ENCODE data around the gene PPFIA2. TPM values are rescaled to one million over a fixed set of nuclear protein-coding genes. Genes with fewer than 3 reads are reported as not detected.

PPFIA2 gene
- total RNA-seq, 2 donors from 2014 or later = not detected

DNA sequence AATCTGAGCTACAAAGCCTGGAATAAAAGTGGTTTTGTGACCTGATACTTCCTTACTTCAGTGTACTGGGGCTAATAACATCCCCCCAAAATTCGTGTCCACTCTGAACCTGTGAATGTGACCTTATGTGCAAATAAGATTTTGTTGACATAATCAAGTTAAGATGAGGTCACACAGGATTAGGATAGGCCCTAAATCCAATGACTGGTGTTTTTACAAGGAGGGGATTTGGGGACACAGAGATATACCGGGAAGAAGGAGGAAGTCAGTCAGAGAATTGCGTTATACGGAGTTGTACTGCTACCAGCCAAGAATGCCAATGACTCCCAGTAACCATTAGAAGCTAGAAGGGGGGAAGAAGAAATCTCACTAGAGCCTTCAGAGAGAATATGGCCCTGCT, 381.4 kb downstream of the PPFIA2 start:
- Mint-ChIP-seq H3K4me3 (no peak overlapping the region), H3K27me3 (ENCODE audit: low read depth) (no peaks in the 10 kb centered on the region), H3K27ac (no peak overlapping the region), H3K4me1 (ENCODE audit: low read depth) (no peaks in the 10 kb centered on the region), H3K9me3 (no peaks in the 10 kb centered on the region), H3K36me3 (ENCODE audit: insufficient read depth in 2 of 2) (no peaks in the 10 kb centered on the region)
- ATAC-seq (replicated peaks in 1 of 2) (no peak), DNase-seq (no peak)

DNA sequence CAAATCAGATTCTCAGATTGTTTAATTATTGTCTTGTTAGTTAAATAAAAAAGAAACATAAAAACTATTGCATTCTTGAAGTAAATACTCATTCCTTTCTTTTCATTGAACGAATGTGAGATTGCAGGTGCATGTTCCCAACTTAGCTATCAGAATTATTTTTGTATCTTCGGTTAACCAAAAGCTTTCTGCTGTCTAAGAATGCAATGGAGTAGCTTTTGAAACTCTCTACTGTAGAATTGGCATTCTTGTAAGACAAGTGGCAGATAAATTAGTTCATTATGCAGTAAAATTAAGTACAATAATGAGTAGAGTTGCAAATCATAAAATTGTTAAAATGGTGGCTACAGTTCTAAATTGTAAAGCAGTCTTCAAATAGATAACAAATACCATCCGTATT, 383.2 kb downstream of the PPFIA2 start:
- no peaks in the 10 kb centered on the region for H3K9me3 Mint-ChIP-seq
- no peaks in the 10 kb centered on the region for H3K4me1 Mint-ChIP-seq (ENCODE audit: low read depth)
- DNase-seq = no peak
- no peak for ATAC-seq (replicated peaks in 1 of 2)
- no peak overlapping the region for H3K27ac Mint-ChIP-seq
- H3K36me3 Mint-ChIP-seq (ENCODE audit: insufficient read depth in 2 of 2) = no peaks in the 10 kb centered on the region
- H3K27me3 Mint-ChIP-seq (ENCODE audit: low read depth) = no peaks in the 10 kb centered on the region
- no peak overlapping the region for H3K4me3 Mint-ChIP-seq

DNA sequence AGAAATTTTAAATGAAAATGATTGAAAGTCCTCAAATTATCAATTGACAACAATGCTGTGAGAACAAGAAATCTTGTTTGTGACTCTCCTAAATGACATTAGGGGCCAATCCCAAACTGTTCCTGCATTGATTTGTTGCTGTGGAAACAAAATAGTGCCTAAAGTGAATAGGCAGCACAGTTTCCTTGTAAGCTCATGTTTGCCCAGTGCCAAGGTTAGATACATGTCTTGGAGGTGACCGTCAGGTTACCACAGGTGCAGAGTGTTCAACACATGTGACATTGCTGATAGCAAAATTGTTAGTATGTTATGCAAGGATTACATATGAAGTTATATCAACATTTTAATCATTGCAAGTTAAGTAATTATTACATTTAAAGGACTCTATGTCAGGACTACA, 388.7 kb downstream of the PPFIA2 start:
- no peak for DNase-seq
- H3K4me1 Mint-ChIP-seq (ENCODE audit: low read depth) = no peaks in the 10 kb centered on the region
- H3K27ac Mint-ChIP-seq = no peak overlapping the region
- peaks cover 0 to 6% of the 10 kb centered on the region in 2 donors for H3K9me3 Mint-ChIP-seq
- no peaks in the 10 kb centered on the region for H3K36me3 Mint-ChIP-seq (ENCODE audit: insufficient read depth in 2 of 2)
- no peak overlapping the region for H3K4me3 Mint-ChIP-seq
- no peak for ATAC-seq (replicated peaks in 1 of 2)
- no peaks in the 10 kb centered on the region for H3K27me3 Mint-ChIP-seq (ENCODE audit: low read depth)

DNA sequence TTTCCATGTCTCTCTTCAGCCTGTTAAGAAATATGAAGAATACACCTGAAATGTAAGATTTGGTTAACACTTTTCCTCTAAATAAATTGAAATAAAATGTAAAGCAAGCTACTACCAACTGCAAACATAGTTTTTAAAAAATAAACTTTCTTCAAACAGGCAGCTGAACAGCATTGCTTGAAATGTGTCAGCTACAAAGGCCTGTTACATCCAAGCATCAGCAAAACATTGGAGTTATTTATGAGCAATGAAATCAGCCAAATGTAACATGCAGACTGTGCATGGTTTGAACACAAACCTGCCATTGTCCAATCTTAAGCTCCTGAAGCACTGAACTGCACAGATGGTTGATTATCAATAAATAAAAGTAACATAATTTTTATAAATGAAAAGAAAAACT, 390.0 kb downstream of the PPFIA2 start:
- Mint-ChIP-seq H3K9me3 (peaks cover 0 to 6% of the 10 kb centered on the region in 2 donors), H3K27me3 (ENCODE audit: low read depth) (no peaks in the 10 kb centered on the region)

DNA sequence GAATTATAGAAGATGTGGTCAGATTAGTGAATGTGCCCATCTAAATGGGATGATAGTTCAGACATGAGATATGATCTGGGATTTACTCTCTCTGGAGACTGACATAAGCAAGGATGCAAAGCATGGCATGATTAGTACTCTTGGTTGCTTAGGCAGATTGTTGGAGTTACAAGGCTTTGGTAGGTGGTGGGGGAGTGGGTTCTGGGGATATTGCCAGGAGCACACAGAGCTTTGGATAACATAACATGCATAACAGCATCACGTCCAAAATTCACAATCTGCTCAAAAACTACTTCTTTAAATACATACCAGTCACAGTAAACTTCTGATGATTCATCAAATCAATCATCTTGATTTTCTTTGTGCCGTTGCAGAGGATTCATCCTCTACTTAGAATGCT, 393.9 kb downstream of the PPFIA2 start:
- no peak overlapping the region for H3K4me3 Mint-ChIP-seq
- H3K4me1 Mint-ChIP-seq (ENCODE audit: low read depth) = no peaks in the 10 kb centered on the region
- no peaks in the 10 kb centered on the region for H3K36me3 Mint-ChIP-seq (ENCODE audit: insufficient read depth in 2 of 2)
- H3K27ac Mint-ChIP-seq = no peak overlapping the region
- H3K9me3 Mint-ChIP-seq = peaks cover 0 to 6% of the 10 kb centered on the region in 2 donors
- no peak for ATAC-seq (replicated peaks in 1 of 2)
- no peaks in the 10 kb centered on the region for H3K27me3 Mint-ChIP-seq (ENCODE audit: low read depth)
- no peak for DNase-seq

More for the DNA sequence above, 390.0 kb downstream of the PPFIA2 start:
- ATAC-seq (replicated peaks in 1 of 2) (no peak), DNase-seq (no peak)
- Mint-ChIP-seq H3K27ac (no peak overlapping the region), H3K4me3 (no peak overlapping the region), H3K36me3 (ENCODE audit: insufficient read depth in 2 of 2) (no peaks in the 10 kb centered on the region), H3K4me1 (ENCODE audit: low read depth) (no peaks in the 10 kb centered on the region)

DNA sequence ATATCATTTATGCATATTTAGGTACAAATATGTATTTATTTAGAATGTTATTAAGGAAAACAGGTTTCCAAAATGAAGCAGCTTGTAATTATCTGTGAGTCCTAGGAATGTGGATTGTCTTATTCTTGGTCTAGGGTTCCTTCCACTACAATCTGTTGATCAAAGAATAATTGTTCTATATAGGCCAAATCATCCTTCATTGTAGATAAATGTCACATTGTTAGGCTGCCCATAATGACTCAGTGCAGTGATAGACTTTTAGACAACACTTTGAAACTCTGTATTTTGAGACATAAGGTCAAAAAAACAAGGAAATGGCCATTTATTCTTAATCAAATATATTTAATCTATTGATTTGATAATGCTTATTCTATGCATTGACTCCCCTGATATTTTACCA, 398.2 kb downstream of the PPFIA2 start:
- H3K27me3 Mint-ChIP-seq (ENCODE audit: low read depth) = no peaks in the 10 kb centered on the region
- no peaks in the 10 kb centered on the region for H3K4me1 Mint-ChIP-seq (ENCODE audit: low read depth)
- no peaks in the 10 kb centered on the region for H3K36me3 Mint-ChIP-seq (ENCODE audit: insufficient read depth in 2 of 2)
- H3K27ac Mint-ChIP-seq = no peak overlapping the region
- no peak overlapping the region for H3K4me3 Mint-ChIP-seq
- peaks cover 0 to 2% of the 10 kb centered on the region in 2 donors for H3K9me3 Mint-ChIP-seq
- ATAC-seq (replicated peaks in 1 of 2) (no peak), DNase-seq (no peak)

DNA sequence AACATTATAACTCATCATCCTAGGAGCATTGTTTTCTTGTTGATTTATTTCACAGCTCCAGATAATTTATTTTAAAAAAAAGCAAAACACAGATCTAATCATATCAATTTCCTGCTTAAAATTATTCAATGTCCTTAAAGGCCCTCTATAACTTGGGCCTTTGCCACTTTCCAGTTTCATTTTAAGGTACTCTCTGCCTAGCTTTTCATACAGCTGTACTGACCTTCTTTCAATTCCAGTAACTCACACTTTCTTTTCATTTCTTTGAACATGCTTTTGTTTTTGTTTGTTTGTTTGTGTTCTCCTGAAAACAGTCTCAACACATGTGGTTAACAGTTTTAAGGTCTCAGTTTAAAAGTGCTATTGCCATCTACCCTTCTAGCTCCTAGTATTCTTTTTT, 399.4 kb downstream of the PPFIA2 start:
- DNase-seq (no peak), ATAC-seq (replicated peaks in 1 of 2) (no peak)
- Mint-ChIP-seq H3K27ac (no peak overlapping the region), H3K36me3 (ENCODE audit: insufficient read depth in 2 of 2) (no peaks in the 10 kb centered on the region), H3K27me3 (ENCODE audit: low read depth) (no peaks in the 10 kb centered on the region), H3K4me3 (no peak overlapping the region), H3K4me1 (ENCODE audit: low read depth) (no peaks in the 10 kb centered on the region), H3K9me3 (peaks cover 0 to 3% of the 10 kb centered on the region in 2 donors)

DNA sequence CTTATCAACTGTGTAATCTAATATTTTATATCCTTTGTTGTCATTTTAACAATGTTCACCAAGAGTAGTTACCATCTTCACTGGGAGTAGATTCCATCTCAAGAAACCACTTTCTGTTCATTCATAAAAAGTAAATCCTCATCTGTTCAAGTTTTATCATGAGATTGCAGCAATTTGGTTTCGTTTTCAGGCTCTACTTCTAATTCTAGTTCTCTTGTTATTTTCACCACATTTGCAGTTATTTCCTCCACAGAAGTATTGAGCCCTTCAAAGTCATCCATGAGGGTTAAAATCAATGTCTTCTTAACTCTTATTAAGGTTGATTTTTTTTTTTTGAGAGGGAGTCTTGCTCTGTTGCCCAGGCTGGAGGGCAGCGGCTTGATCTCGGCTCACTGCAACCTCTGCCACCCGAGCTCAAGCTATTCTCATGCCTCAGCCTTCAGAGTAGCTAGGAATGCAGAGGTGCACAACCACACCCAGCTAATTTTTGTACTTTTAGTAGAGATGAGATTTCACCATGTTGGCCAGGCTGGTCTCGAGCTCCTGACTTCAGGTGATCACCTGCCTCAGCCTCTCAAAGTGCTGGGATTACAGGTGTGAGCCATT, 404.7 kb downstream of the PPFIA2 start:
- H3K27me3 Mint-ChIP-seq (ENCODE audit: low read depth) = no peaks in the 10 kb centered on the region
- no peaks in the 10 kb centered on the region for H3K4me1 Mint-ChIP-seq (ENCODE audit: low read depth)

DNA sequence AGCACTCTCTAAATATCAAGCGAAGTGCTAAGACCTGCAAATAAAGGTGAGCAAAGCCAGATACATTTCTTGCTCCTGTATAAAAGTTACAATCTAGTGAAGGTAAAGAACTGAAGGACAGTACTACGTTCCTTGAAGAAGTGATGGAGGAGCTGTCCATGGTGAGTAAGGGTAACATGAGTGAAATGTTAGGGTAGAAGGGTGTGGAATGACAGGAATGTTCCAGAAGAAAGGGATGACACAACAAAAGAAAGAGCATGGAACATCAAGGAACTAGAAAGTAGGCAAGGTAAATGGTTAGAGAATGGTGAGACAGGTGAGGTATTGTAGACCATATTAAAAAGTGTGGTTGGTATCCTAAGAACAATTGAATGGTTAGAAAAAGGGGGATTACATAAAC, 408.8 kb downstream of the PPFIA2 start:
- Mint-ChIP-seq H3K27me3 (ENCODE audit: low read depth) (no peaks in the 10 kb centered on the region), H3K27ac (no peak overlapping the region), H3K36me3 (ENCODE audit: insufficient read depth in 2 of 2) (no peaks in the 10 kb centered on the region), H3K4me1 (ENCODE audit: low read depth) (no peaks in the 10 kb centered on the region), H3K4me3 (no peak overlapping the region), H3K9me3 (peaks cover 3 to 7% of the 10 kb centered on the region in 2 donors)
- DNase-seq = no peak
- ATAC-seq (replicated peaks in 1 of 2) = no peak

More for the DNA sequence above, 404.7 kb downstream of the PPFIA2 start:
- Mint-ChIP-seq H3K4me3 (no peak overlapping the region), H3K9me3 (peaks cover 3 to 11% of the 10 kb centered on the region in 2 donors), H3K36me3 (ENCODE audit: insufficient read depth in 2 of 2) (no peaks in the 10 kb centered on the region), H3K27ac (no peak overlapping the region)
- DNase-seq = no peak
- ATAC-seq (replicated peaks in 1 of 2) = no peak

DNA sequence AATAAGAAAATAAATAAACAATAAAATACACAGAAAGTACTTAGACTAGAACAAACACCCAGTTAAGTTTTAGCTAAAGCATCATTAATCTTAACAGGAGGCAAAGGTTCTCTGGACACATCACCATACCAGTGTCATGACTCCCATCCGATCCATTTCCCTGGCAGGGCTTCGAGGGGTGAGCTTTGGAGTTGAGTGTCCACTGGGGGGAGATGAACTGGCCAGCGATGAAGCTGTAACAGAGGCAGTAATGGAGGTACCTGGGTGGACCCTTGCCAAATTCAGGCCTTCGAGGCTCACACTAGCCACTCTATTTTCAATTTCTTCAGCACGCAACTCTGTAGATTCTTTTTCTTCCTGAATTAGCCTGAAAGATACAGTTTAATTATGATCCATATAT, 411.7 kb downstream of the PPFIA2 start:
- H3K27me3 Mint-ChIP-seq (ENCODE audit: low read depth) = no peaks in the 10 kb centered on the region
- H3K4me1 Mint-ChIP-seq (ENCODE audit: low read depth) = no peaks in the 10 kb centered on the region
- no peaks in the 10 kb centered on the region for H3K36me3 Mint-ChIP-seq (ENCODE audit: insufficient read depth in 2 of 2)
- DNase-seq (no peak), ATAC-seq (replicated peaks in 1 of 2) (no peak)
- H3K27ac Mint-ChIP-seq = no peak overlapping the region
- H3K9me3 Mint-ChIP-seq = peaks cover 3 to 7% of the 10 kb centered on the region in 2 donors
- no peak overlapping the region for H3K4me3 Mint-ChIP-seq

DNA sequence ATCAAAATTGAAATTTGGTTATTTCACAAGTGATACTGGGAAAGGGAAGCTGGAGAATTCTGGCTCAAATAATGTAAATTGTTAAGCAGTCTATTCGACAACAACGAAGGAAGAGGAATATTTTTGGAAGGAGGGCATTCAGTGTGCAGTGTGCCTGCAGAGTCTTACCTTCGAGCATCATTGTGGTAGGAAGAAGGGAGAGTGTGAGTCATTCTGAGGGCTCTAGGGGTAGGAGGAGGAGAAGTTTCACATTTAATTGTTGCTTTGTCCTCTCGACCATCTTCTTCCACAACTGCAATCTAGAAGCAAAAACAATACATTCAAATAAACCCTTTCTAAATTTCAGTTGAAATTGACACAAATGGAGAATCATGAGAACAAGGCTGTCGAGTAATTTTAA, 418.2 kb downstream of the PPFIA2 start:
- Mint-ChIP-seq H3K9me3 (peaks cover 1 to 2% of the 10 kb centered on the region in 2 donors), H3K4me3 (no peak overlapping the region), H3K27me3 (ENCODE audit: low read depth) (no peaks in the 10 kb centered on the region), H3K4me1 (ENCODE audit: low read depth) (no peaks in the 10 kb centered on the region), H3K36me3 (ENCODE audit: insufficient read depth in 2 of 2) (no peaks in the 10 kb centered on the region), H3K27ac (no peak overlapping the region)
- ATAC-seq (replicated peaks in 1 of 2) (no peak), DNase-seq (no peak)

DNA sequence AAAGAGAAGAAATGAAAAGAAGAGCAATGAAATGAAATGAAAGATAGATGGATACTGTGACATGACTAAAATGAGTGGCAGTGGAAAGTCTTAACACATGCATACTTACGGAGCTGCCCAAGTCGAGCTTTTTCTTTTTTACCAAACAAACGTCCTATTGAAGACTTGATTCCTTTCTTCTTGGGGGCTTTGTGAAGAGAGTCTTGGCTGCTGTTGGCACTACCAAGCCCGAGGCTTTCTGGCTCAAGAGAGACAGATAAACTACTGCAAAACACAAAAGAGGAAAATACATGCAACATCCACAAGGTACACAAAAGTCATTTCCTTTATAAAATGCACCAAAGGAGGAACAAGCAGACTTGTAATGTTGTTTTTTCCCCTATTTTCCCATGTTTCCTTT, 420.1 kb downstream of the PPFIA2 start:
- peaks cover 3 to 7% of the 10 kb centered on the region in 2 donors for H3K9me3 Mint-ChIP-seq
- H3K4me1 Mint-ChIP-seq (ENCODE audit: low read depth) = no peaks in the 10 kb centered on the region
- DNase-seq (no peak), ATAC-seq (replicated peaks in 1 of 2) (no peak)
- no peak overlapping the region for H3K4me3 Mint-ChIP-seq
- peak overlapping the region; percentile 38 for H3K27ac Mint-ChIP-seq
- H3K27me3 Mint-ChIP-seq (ENCODE audit: low read depth) = no peaks in the 10 kb centered on the region
- H3K36me3 Mint-ChIP-seq (ENCODE audit: insufficient read depth in 2 of 2) = no peaks in the 10 kb centered on the region

DNA sequence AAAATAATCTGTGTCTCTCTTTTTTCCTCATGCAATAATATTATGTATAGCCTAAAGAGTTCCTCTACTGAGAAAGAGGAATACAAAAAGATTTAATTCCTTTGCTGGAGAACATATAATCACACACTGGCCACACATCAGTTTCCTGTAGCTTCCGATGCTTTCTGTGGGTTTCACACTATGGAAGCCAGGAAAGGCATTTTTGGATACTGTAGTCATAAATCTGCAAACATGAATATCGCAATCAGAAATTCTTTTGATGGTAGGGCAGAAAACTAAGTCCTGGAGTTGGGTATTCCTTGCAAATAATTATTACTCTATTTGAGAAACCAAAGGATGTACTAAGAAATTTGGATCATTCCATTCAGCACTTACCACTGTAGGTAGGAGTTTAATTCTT, 421.3 kb downstream of the PPFIA2 start:
- H3K4me1 Mint-ChIP-seq (ENCODE audit: low read depth) = no peaks in the 10 kb centered on the region
- no peak overlapping the region for H3K4me3 Mint-ChIP-seq
- peaks cover 1 to 7% of the 10 kb centered on the region in 2 donors for H3K9me3 Mint-ChIP-seq
- ATAC-seq (replicated peaks in 1 of 2) (no peak), DNase-seq (no peak)
- H3K36me3 Mint-ChIP-seq (ENCODE audit: insufficient read depth in 2 of 2) = no peaks in the 10 kb centered on the region
- no peaks in the 10 kb centered on the region for H3K27me3 Mint-ChIP-seq (ENCODE audit: low read depth)
- H3K27ac Mint-ChIP-seq = no peak overlapping the region

DNA sequence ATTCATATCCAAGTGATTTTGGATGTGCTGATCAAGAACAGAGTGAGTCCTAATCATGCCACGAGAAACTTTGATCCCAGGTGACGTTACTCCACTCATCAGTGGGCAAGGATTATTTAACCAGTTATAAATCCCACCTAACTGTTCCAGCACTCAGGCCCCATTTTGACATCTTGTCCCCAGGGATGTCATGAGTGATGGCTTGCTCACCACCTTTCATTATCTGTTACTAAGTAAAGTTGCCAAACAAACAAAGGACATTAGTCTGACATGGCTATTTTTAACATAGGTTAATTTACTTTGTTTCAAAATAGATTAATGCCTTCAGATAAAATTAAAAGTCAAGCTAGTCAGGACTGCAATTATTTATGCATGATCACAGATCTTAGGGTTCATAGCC, 425.3 kb downstream of the PPFIA2 start:
- Mint-ChIP-seq H3K27ac (no peak overlapping the region), H3K27me3 (ENCODE audit: low read depth) (no peaks in the 10 kb centered on the region), H3K9me3 (peaks cover 7 to 8% of the 10 kb centered on the region in 2 donors), H3K4me3 (no peak overlapping the region), H3K36me3 (ENCODE audit: insufficient read depth in 2 of 2) (no peaks in the 10 kb centered on the region), H3K4me1 (ENCODE audit: low read depth) (no peaks in the 10 kb centered on the region)
- ATAC-seq (replicated peaks in 1 of 2) (no peak), DNase-seq (no peak)
